Cardiac fibroblast (primary cell): Measurements from ENCODE around the gene WDR36.

Source experiments
- DNase-seq, 2 donors: peaks; one replicate each; pipeline versions ENCODE4 v3.0.0 to v3.0.0-alpha.2; 2010; ENCODE audit warnings: low read depth in 2 of 2
- H3K4me3 ChIP-seq, 2 donors: replicated peaks in 1 of 2; 1 replicate in 1 of 2; 2 replicates in 1 of 2; pipeline ENCODE4 v1.5.1; 2011; ENCODE audit warnings: low read depth in 2 of 2, low read length in 2 of 2, mild to moderate bottlenecking in 2 of 2, moderate library complexity in 1 of 2
- TF ChIP-seq, protein P1 (sequence below): IDR thresholded peaks from one replicate; pipeline ENCODE4 v1.5.1; 2011; ENCODE audit warnings: low read depth, mild to moderate bottlenecking, low read length, inconsistent platforms

WDR36 gene

DNA sequence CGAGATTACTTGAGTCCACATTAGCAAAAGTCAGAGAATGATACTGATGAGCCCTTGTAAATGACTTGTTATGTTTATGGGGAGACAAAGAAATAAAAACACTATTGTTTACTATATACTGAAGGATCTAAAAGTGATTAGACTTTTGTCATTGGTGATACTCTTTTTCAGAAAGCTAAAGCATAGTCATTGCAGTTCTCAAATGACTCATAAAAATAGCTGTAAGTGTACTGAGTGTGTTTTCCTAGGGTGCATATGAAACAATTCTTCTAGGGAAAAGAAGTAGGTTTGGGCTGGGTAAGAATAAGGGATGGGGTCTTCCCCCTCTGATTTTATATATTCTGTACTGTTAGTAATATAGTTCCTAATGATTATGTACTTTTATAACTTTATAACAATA lies 32.6 kb downstream of the WDR36 start:
- TF ChIP-seq, protein P1, sequence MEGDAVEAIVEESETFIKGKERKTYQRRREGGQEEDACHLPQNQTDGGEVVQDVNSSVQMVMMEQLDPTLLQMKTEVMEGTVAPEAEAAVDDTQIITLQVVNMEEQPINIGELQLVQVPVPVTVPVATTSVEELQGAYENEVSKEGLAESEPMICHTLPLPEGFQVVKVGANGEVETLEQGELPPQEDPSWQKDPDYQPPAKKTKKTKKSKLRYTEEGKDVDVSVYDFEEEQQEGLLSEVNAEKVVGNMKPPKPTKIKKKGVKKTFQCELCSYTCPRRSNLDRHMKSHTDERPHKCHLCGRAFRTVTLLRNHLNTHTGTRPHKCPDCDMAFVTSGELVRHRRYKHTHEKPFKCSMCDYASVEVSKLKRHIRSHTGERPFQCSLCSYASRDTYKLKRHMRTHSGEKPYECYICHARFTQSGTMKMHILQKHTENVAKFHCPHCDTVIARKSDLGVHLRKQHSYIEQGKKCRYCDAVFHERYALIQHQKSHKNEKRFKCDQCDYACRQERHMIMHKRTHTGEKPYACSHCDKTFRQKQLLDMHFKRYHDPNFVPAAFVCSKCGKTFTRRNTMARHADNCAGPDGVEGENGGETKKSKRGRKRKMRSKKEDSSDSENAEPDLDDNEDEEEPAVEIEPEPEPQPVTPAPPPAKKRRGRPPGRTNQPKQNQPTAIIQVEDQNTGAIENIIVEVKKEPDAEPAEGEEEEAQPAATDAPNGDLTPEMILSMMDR, result no peak
- no peak for DNase-seq
- H3K4me3 ChIP-seq, result no peak overlapping the region

DNA sequence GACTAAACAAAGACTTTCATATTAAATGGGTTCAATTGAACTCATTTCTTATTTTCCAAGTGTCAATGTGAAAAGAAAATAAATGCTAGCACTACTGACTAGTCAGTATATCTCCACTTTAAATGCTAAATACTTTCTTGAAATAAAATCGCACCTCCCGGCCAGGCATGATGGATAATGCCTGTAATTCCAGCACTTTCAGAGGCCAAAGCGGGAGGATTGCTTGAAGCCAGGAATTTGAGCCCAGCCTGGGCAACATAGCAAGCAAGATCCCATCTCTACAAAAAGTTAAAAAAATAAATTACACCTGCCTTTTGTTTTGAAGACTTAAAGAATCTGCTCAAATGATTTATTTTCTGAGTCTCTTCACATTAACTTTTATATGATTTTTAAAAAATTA lies 34.7 kb downstream of the WDR36 start:
- TF ChIP-seq, protein P1, result no peak
- no peak overlapping the region for H3K4me3 ChIP-seq

DNA sequence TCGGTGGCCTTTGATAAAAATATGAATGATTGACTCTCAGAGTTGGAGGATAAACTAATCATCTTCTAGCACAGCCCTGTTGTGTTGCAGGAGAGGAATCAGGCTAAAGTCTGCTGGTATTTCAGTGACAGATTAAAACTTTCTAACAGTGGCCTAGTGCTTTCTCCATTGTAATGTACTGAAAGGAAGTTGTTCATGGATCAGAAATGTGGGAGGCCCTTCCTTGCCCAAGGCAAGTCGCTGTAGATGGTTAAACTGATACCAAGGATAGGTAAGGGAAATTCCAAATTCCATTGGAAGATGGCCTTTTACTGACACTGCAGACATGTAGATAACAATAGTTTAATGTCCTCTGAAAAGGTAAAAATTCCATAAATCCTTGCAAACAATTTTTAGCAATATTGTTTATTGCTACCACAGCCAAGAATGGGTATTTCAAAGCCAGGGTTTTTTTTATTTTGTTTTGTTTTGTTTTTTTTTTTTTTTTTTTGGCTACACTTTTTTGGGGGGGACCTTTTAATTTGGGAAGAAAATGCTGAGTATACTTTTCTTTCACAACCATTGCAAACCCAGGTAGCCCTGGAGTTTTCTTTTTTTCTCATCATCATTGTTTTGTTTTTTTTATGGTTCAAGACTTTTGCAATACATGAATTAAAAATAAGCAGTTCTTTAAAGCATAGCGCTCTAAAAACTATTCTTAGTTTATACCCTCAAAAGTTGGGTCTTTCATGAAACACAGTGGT lies 35.5 kb downstream of the WDR36 start:
- peak in 1 of 2 donors; percentile 36 for DNase-seq
- TF ChIP-seq, protein P1, result no peak
- H3K4me3 ChIP-seq, result no peak overlapping the region

More for the DNA sequence above, 34.7 kb downstream of the WDR36 start:
- DNase-seq, result no peak

DNA sequence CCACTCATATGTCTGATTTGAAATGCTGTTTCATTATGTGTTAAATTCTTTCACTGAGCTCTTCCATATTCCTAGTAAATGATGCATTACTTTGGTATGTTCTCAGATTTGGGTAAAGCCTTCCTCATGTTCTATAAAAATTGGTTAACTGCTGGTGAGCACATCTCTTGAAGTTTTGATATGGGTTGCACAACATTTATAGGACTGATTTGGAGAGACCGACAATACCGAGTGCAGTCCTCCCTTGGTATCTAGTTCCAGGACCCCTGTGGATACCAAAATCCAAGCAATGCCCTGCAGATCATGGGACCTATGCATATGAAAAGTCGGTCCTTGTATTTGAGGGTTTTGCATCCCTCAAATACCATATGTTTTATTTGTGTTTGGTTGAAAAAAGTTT lies 37.8 kb downstream of the WDR36 start:
- DNase-seq, result peak; percentile 59 to 75
- TF ChIP-seq, protein P1, result no peak
- no peak overlapping the region for H3K4me3 ChIP-seq

DNA sequence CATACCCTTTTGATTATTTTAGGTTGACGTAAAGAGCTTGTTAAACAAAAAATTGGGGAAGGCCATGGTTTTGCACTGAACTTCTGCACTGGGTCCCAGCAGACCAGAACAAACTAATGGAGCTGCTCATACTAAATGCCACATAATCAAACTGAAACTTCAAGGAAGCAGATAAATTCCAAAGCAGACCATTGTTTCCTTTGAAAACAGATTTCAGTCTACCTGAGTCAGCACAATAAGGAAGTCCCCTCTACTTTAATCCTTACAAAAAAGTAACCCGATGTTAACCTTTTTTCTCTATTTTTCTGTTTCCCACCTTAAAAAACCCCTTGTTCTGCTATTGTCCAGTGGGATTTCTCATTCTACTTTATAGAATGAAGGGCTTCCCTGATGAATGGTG lies 39.2 kb downstream of the WDR36 start:
- TF ChIP-seq, protein P1, result no peak
- no peak overlapping the region for H3K4me3 ChIP-seq
- DNase-seq, result no peak

DNA sequence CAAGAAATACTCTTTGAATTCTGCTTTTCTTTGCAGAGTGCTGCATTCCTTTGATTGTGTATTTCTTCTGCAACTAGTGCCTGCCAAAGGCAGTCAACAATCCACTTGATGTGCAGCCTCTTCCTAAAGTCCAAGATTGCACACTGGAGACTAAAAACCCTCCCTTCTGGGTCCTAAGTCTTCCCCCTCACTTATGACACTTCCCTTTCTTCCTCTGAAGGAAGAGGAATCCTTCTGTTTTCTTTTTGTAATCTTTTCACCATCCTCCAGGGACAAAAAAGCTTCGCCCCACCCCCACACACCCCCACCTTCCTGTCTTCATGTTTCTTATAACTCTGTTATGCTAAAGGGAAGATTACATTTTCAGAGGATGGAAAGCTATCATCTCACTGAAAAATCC lies 39.9 kb downstream of the WDR36 start:
- H3K4me3 ChIP-seq, result no peak overlapping the region
- TF ChIP-seq, protein P1, result no peak
- DNase-seq, result no peak
